H1 (cell line): ENCODE measurements around the gene AMPD1.

Experiments
- CHD2 ChIP-seq: IDR thresholded peaks from 2 replicates; pipeline ENCODE4 v1.6.1; 2012; ENCODE audit warnings: low read length, improper control_type of control experiment
- POLR2A ChIP-seq, 2 experiments: IDR thresholded peaks; 1 replicate in 1 of 2; 2 replicates in 1 of 2; pipeline ENCODE4 v1.6.1; 2011; ENCODE audit warnings: low read depth in 2 of 2, low read length in 2 of 2, mild to moderate bottlenecking in 2 of 2; ENCODE audit errors: control extremely low read depth in 1 of 2

DNA sequence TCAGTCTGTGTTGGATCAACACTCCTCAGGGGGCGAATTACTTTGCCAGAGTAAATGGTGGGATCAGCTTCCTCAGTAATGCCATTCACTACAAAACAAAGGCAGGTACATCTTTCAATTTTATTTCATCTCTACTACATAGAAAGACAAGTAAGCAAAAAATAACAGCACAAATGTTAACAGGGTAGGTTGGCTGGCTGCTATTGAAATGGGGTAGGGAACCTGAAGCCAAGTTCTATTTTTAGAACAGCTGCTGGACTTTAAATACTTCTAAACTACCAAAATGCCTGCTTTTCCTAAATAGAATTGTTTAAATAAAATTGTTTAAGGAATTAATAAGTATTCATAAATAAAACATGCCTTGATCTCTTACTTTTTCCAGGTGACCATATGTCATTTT is 28.6 kb upstream of the AMPD1 start:
- no peak for TF ChIP-seq CHD2
- TF ChIP-seq POLR2A (IDR thresholded peaks at IDR 0.05; ENCODE audit: control extremely low read depth in 1 of 2, low read depth in 2 of 2, low read length in 2 of 2): no peak
